Pulmonary artery endothelial cell (primary cell): ENCODE results near the gene TSPAN4. TPM values are rescaled to one million over a fixed set of nuclear protein-coding genes. Genes with fewer than 3 reads are reported as not detected.
A peak's percentile ranks its signal among the peaks of the same experiment; 100 is the strongest.

Experiments used
- DNase-seq: peaks from one replicate; pipeline ENCODE4 v3.0.0-alpha.2; 2011; ENCODE audit warnings: low read depth, low spot score
- total RNA-seq: library from RNA; depleted of rRNA; stranded (reverse); fragments of >200 nt; gene quantifications from 2 replicates; pipeline ENCODE4 v1.2.3, GENCODE V29; 2014

TSPAN4 gene, protein sequence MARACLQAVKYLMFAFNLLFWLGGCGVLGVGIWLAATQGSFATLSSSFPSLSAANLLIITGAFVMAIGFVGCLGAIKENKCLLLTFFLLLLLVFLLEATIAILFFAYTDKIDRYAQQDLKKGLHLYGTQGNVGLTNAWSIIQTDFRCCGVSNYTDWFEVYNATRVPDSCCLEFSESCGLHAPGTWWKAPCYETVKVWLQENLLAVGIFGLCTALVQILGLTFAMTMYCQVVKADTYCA
- total RNA-seq: 103 and 115 TPM in 2 replicates

GRCh38 chr11:842370-843002, at the start of gene TSPAN4, which contains the start of gene POLR2L:
TSS of gene TSPAN4 (plus strand) at chr11:842852. CDS start at chr11:850305, 7,453 bp downstream.
TSS of gene POLR2L (minus strand) at chr11:842529. CDS start at chr11:842508, 21 bp downstream.
- DNase-seq: peak; percentile 75

GRCh38 chr11:792873-793272, 49.8 kb upstream of the TSPAN4 start:
- no peak for DNase-seq

DNA sequence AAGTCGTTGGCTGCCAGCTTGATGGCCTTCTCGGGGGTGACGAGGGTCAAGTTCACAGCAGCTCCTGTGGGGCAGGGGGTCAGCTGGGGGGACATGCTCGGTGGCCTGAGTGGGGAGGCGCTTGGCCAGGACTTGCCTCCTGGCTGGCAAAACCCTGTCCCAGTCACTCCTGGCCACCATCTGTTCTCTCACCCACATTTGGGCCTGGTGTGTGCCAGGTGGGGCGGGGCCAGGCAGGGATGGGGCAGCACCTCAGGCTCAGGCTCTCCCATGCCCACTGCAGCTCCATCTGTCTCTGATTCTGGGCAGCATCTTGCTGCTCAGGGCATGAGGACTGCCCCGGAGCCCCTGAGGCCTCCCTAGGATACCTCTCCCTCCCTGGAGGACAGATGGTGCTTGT, 49.1 kb upstream of the TSPAN4 start:
- DNase-seq: no peak

DNA sequence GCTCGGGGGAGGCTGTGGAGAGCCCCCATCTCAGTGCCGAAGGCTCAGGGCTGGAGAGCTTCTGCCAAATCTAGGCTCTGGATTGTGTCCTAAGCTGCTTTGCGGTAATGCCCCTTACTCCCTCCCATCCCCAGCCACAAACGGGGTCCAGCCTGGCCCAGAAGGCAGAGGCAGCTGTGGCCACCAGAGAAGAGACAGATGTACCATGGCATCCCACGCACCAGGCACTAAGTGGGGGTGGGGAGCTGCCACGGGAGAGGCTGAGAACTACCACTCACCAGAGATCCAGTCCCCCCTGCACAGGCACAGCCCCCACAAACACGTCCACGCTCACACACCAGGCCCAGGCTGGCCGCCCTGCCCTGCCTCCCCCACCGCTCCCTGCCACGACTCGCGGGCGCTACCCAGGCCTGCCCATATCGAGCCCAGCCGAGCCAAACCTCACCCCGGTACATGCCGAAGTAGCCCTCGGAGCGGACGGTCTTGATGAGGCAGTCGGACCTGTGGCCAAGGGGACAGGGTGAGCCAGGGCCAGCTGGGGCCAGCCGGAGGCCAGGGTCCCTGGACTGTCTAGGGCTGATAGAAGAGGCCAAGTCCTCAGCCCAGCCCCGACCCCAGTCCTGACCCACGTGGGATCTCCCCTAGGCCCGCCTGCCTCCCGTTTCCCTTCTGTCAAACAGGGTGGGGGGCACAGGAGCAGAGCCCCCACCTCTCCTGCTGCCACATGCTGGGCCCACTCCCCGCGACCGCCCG, 48.5 kb upstream of the TSPAN4 start:
- no peak for DNase-seq

DNA sequence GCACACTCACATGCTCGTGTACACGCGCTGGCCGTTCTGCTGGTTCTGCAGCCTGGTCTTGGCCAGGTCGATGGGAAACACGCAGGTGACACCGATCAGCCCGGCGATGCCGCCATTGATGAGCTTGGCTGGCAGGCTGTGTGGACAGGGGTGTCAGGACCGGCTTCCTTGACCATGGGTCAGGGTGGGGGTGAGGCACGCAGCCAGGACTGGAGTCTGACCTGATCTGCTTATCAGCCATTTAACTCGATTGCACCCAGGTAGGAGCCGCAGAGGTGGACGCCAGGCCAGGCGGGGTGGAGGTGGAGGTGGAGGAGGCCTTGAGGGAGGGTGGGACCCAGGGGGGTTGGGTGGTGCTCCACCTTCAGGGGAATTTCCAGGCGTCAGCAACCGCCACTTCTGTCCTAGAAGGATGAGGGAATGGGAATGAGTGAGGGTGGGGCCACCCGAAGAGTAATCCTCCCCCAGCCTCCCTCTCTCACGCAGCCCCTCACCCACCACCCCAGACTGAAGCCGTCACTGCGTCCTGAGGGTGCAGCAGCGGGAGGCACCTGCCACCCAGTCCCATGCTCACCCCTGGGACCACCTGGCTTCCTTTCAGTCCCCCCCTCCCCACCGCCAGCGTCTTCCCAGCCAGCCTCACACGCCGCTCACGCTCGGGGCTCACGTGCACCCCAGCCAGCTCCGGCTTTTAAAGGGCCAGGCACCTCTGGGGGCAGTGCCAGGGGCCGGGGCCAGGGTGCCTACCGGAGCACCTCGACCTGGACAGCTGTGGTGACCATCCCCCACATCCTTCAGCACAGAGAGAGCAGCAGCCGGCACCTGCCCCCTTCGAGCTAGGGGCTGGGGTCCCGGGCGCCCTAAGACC, 47.7 kb upstream of the TSPAN4 start:
- no peak for DNase-seq

- DNase-seq: no peak
Observed at GRCh38 chr11:795634-796564, 46.8 kb upstream of the TSPAN4 start.

DNA sequence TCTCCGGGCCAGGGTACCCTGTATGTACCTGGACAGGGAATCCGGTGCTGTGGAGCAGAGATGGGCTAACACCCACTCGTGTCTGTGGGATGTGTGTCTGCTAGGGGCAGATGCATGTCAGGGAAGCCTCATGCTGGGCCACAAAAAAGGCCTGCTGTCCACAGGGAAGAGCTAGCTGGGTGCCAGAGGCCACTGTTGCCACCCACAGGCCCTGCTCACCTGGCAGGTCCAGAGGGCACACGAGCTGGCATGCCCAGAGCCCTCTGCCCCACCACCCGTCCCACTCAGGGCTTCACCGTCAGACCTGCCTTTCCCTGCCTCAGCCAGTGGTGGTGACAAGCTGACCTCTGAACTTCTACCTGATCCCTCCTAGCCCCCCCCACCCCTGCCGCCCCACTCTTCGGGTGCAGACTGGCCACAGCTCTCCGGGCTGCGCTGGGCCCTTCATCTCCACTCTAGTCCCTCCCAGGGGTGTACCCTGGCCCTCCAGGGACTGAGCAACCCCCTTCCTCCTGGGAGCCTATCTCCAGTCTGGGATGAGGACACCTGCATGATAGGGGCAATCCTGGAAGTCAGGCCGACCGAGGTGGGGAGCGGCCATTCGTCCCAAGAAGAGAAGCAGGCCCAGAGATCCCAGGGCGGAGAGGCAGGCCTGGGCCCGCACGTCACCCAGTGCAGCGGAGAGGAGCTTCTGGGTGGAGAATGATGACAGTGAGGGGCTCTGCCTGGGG, 45.9 kb upstream of the TSPAN4 start:
- no peak for DNase-seq

DNA sequence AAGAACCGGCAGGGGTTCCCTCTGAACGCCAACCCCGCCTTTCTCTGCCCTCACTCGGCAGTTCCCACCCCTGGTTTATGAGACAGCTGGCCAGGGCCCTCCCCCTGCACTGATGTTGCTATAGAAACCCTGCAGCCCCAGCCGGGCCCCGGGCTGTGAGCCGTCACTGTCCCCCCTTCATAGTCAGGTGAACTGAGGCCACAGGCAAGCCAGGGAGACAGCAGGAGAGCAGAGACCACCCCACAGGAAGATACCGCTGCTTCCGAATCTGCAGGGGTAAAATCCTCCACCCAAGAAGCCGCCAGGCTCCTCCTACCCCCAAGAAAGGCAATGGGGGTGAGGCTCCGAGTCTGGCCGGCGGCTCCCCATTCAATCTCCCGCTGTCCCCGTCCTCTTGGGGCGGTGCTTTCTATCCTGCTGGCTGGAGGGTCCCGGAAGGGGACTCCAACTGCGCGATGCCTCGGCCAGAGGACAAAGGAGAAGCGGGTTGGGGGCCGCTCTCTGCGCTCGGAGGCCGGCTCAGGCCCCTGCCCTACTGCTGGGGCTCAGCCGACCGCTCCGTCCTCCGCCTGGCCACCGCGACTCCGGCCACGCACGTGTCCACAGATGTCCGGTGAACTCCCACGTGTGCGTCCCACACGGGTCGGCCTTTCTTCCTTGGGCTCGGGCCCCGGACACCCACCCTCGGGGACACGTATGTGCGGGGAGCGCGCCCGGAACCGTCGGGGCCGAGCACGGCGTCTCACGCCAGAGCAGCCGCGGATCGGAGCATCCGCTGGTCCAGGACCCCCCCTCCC, 45.2 kb upstream of the TSPAN4 start:
- DNase-seq: no peak

DNA sequence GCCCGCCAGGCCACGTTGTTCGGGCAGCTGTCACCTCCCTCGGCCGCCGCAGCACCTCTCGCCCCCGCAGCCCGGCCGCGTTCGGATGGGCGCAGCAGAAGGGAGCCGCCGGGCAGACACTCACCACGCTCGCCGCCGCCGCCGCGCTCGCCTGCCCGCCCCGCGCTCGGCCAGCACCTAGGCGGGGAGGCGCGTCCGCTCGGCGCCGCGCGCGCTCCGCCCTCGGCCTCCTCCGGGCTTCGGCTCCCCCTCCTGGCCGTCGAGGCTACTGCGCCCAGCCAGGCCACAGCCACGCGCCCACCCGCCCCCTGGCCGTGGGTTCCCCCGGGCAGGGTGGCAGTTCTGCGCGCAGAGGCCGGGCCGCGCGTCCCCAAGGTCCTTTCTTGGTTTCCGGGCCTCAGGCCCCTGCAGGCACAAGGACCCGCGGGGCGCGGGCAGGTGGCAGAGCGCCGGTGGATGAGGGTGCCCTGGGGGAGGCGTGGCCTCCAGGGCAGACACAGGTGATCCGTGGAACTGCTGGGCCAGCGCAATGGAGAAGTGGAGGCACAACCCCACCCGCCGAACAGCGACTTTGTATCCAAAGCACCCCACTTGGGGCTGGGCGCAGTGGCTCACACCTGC, 44.4 kb upstream of the TSPAN4 start, which contains the start of gene SLC25A22:
TSS of gene SLC25A22 (minus strand) at position 189 of the 621 bp plus-strand sequence. CDS start 3,275 bp downstream, outside the sequence.
- no peak for DNase-seq

DNA sequence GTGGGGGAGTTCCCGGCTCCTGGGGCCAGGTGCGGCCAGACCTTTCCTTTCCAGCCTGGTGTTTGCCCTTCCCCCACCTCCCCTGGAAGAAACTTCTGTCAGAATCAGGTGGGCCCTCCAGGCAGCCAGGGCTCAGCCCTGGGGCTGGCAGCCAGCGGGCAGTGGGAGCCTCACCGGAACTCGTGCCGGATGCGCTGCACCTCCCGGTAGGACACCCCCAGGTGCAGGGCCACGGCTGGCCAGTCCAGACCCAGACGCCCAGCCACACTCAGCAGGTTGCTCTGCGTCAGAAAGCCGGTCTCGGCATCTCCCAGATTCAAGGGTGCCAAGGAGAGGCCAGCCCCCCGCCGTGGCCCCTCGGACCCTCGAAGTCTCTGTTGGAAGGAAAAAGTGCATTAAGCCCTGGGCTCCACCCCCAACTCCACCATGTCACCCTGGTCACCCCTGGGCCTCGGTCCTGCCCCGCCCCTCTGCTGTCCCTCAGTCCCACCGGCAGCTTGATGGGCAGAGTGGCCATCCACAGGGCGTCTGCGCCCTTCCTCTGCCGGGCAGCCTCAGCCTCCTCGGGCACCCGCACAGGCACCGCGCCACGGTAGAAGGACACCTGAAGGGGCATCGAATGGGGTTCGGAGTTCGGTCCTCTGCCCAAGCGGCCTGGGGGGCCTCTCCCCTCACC, 42.9 kb upstream of the TSPAN4 start:
- DNase-seq: no peak

GRCh38 chr11:800473-800872, 42.2 kb upstream of the TSPAN4 start:
- DNase-seq: no peak

DNA sequence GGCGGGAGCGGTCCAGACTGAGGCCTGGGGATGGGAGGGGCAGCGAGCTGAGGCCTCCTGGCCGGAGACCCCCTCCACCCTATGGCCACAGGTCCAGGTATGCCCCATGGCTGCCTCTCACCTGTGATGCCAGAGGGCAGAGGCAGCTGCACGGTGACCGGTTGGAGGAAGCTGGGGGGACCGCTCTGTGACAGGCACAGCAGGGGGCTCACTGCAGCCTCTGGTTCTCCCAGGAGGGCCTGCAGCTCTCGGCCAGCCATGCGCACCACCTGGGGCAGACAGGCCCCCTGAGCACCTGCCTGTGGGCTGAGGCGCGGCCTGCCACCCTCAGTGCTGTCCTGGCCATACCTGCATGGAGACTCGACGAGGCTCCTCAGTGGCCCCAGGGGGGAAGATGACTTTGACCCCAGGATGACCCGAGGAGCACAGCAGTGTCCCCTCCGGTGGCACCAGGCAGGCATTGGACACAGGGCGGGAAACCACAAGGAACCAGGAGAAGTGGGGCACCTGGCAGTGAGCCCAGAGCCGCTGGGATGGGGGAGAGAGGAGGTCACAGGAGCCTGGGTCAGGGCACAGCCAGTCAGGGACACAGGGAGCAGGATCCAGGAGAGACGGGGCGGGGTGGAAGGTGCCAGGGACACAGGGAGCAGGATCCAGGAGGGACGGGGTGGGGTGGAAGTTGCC, 41.4 kb upstream of the TSPAN4 start:
- no peak for DNase-seq

GRCh38 chr11:802018-802617, 40.5 kb upstream of the TSPAN4 start:
- DNase-seq: no peak

GRCh38 chr11:802693-803466, 39.8 kb upstream of the TSPAN4 start:
- no peak for DNase-seq

DNA sequence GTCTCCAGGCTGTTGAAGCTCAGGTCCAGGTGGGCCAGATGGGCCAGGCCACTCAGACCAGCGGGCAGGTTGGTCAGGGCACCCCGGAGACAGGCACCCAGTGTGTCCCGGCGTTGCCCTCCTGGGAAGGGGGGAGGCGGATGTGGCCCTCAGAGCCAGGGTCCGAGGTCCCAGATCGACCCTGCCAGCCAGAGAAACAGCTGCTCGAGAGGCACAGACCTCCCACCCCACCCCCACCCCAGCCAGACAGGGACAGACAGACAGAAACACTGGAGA, 39.2 kb upstream of the TSPAN4 start:
- no peak for DNase-seq
